Hindlimb muscle (tissue), 1 donor: ENCODE data around the gene CES3. TPM values are rescaled to one million over a fixed set of nuclear protein-coding genes. Genes with fewer than 3 reads are reported as not detected.

Source experiments
- DNase-seq: peaks from one replicate; pipeline ENCODE4 v3.0.0-alpha.2; 2013
- polyA plus RNA-seq: library from polyadenylated mRNA; unstranded; fragments of 120-200 nt; gene quantifications from one replicate; pipeline ENCODE4 v1.2.1, GENCODE V29; 2013; ENCODE audit not compliant: insufficient read length

The CES3 gene, protein sequence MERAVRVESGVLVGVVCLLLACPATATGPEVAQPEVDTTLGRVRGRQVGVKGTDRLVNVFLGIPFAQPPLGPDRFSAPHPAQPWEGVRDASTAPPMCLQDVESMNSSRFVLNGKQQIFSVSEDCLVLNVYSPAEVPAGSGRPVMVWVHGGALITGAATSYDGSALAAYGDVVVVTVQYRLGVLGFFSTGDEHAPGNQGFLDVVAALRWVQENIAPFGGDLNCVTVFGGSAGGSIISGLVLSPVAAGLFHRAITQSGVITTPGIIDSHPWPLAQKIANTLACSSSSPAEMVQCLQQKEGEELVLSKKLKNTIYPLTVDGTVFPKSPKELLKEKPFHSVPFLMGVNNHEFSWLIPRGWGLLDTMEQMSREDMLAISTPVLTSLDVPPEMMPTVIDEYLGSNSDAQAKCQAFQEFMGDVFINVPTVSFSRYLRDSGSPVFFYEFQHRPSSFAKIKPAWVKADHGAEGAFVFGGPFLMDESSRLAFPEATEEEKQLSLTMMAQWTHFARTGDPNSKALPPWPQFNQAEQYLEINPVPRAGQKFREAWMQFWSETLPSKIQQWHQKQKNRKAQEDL
- 0.37 TPM for polyA plus RNA-seq

DNA sequence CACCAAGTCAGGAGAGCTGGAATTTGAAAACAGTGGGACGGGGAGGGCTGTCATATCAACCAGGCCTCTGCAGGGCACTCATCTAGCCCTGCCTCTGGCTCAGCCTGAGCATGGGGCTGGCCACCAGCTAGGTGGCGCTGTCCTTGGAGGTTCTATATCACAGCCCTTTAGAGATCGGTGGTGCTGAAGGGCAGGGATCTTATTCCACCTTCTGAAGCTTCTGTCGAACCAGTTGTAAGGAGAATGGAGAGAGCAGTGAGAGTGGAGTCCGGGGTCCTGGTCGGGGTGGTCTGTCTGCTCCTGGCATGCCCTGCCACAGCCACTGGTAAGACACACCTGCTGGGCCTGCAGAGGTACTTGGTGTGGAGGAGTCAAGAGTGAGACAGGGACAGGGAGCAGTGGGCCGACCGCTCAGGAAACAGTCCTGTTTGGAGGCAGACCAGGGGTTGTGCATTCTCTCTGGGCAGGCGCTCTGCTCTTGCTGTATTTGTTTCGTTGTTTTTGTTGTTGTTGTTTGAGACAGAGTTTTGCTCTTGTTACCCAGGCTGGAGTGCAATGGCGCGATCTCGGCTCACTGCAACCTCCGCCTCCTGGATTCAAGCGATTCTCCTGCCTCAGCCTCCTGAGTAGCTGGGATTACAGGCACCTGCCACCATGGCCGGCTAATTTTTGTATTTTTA is at the start of gene CES3:
Gene CES3 (plus strand): TSS at position 202 of the 680 bp plus-strand sequence. CDS start 42 bp downstream, at position 244.
- DNase-seq, result no peak

GRCh38 chr16:66911801-66912200 is 49.3 kb upstream of the CES3 start:
- DNase-seq, result no peak

DNA sequence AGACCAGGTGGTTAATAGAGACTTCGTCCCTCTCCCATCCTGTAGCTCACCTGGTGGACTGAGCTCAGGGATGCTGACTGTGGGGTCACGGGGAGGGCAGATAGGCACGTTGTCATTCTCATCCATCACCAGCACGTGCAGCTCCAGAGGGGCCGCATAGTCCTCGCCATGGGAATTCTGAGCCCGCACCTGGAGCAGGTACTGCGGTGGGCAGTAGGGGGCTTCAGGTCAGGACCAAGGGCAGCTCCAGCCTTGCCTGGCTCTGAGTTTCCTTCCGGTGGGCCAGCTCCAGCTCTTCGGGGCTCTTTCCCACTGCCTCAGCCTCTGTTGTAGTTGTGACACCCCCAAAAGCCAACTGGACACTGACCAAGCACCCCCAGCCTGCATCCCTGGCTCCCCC is 48.0 kb upstream of the CES3 start:
- DNase-seq, result no peak

DNA sequence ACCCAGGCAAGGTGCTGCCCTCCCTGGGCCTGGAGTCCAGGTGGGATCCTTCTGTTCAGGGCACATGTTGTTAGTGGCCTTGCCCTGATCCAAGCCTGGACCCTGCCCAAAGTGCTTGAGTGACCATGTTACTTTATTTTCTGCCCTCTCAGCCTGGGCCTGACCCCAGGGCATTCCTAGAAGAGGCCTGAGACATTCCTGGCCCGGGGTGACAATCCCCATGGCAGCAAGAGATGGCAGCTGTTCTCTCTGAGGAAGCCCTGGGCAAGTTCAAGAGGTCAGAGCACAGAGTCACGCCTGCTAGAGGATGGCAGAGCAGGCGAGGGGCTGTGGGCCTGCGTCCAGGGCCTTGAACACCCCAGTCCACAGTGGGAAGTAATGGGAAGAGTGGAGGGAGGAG is 47.4 kb upstream of the CES3 start:
- DNase-seq, result no peak

DNA sequence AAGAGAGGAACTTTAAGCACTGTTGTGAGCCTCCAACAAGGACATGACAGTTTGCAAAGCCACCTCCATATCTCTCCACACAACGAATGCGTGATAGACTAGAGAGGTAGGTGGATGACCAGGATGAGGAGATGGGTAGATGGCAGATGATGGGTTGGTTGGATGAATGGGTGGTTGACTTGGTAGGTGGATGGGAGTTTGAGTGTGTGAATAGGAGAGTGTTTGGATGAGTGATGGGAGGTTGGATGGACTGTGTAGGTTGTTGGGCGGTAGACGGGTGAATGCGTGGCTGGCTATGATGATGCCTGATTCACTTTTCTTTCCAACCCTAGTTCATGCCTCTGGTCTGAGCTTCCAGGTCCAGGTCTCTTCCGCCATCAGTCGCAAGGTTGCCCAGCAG is 46.5 kb upstream of the CES3 start:
- DNase-seq, result no peak

DNA sequence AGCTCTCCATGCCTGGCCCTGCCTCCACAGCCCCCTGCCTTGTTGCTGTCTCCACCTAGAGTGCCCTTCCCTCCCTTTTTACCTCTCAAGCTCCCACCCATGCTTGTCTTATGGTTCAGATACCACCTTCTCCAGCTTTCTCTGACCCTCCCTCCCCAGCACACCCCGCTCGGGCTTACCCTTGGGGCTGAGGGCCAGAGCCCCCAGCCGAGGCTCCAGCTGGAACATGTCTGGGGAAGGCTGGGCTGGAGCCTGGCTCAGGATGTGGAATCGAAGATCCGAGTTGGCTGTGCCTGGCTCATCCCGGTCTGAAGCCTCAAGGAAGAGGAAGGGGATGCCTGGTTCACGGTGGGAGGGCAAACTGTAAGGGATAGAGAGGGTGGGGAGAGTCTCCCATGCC is 46.0 kb upstream of the CES3 start:
- no peak for DNase-seq

DNA sequence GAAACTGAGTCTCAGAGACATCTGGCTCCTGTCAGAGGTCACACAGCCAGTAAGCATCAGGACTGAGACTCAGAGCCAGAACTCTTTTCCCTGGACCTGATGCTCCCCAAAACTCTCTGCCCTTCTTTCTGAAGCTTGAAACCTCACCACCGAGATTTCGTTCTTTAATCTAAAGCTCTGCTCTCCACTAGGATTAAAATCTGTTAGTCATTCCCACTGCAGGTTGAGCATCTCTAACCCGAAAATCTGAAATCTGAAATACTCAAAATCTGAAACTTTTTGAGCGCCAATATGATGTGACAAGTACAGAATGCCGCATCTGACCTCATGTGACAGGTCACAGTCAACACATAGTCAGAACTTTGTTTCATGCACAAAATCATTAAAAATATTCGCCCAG is 44.5 kb upstream of the CES3 start:
- DNase-seq, result no peak

DNA sequence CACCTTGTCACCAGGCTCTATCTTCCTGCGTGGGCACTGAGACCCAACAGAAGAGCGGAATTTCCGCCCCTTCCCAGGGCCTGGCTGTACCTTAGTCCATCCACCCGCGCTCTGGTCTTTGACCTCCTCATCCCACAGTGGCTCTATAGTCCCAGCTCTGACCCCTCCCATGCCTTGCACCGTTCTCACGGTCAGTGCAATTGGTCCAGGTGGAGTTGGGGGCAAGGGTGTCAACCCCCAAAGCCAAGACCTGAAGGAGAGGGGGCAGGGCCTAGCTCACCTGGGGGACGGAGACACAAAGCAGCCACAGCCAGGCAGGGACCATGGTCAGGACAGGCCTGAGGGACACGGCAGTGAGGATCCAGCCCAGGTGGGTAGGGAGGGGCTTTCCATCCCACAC is 43.3 kb upstream of the CES3 start:
- no peak for DNase-seq

DNA sequence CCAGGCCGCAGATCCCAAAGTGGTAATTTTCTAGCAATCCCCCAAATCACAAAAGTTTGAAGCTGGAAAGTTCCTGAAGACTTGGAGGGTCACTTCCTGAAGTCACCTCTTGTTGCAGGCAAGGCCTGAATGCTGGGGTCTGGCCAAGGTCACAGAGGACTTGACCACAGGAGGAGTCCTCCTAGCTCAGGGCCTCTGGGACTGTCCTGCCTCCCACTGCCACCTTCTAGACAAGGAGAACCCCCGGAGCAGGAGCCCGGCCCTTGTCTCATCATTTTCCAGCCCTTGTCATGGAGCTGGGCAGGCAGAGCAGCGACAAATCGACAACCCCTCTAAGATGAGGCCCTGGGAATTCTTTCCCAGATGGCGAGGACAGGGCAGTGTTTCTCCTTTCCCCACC is 42.7 kb upstream of the CES3 start:
- DNase-seq, result no peak

DNA sequence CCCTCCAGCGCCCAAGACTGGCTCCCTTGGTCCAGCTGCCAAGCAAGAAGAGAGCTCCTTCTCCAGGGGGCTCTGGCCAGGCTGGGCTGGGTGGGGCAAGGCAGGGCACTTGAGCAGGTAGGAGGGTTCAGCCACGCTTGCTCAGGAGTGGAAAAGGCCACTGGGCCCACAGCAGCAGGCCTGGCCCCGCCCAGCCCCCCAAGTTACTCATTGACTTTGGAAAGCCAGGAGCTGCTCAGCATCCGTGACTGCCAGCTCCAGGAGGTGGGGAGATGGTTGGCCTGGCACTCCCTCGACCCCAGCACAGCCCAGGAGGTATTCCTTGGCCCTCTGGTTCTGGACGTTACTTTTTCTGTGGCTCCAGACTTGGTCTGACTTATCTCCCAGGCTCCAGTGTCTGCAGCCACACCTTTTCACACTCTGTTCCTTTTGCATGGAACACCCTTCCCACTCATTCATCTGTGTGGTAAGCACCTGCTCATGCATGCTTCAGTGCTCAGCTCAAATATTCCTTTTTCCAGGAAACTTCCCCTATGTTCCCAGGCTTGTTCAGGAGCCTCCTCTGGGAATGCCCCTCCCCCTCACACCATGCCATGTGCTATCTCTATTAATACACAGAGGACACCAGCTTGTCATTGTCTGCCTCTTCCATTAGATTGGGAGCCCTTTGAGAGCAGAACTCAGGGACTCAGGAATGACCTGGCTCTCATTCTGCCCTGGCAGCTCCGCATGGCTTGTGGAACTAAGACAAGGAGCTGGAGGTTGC is 42.1 kb upstream of the CES3 start, which contains the start of gene CDH16:
Gene CDH16 (minus strand): TSS at position 83 of the 766 bp plus-strand sequence. CDS start 820 bp downstream, outside the sequence.
- DNase-seq, result no peak

GRCh38 chr16:66919569-66920298 is 41.3 kb upstream of the CES3 start:
- DNase-seq, result no peak

DNA sequence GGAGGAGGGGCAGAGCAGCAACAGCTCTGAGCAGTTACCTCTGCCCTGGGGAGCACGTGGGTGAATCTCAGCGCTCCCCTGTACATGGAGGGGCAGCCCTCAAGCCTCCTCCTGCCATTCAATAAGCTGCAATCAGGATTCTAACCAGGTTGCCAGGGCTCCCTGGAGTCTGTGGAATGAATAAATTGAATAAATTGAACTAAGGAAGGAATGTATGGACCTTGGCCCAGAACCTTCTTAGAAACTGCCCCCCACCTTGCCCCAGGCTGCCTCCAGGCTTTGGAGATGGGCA is 40.8 kb upstream of the CES3 start:
- no peak for DNase-seq

DNA sequence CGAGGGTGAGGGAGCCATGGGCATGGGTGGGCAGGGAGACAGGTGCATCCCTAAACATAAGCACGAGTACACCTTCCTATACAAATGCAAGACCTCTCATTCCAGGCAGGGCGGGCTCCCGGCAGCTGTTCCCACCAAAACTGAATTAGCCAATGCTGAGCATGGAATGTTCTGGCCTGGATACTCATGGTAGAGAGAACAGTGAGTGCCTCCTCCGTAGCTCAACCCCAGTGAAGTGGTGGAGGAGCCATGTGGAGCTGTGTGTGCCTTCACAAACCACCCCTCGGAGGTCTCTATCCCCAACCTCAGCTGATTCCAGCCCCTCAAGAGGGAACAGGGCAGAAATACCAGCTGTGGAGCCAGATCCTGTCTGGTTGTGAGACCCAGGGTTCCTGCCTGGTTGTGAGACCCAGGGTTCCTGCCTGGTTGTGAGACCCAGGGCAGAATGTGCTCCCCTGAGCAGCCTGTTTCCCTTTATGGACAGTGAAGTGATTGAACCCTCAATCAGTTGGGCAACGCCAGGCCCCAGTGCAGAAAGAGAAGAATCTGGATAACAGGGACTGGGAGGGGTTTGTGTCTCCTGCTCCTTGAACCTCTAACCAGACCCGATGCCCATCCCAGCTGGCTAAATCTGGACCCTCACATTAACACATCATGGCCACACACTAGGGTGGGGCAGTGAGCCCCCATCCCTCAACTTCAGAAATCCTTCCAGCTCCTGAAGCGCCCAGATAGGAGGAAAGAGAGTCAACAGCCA is 40.0 kb upstream of the CES3 start:
- DNase-seq, result no peak

GRCh38 chr16:66921729-66922450 is 39.2 kb upstream of the CES3 start:
- no peak for DNase-seq

DNA sequence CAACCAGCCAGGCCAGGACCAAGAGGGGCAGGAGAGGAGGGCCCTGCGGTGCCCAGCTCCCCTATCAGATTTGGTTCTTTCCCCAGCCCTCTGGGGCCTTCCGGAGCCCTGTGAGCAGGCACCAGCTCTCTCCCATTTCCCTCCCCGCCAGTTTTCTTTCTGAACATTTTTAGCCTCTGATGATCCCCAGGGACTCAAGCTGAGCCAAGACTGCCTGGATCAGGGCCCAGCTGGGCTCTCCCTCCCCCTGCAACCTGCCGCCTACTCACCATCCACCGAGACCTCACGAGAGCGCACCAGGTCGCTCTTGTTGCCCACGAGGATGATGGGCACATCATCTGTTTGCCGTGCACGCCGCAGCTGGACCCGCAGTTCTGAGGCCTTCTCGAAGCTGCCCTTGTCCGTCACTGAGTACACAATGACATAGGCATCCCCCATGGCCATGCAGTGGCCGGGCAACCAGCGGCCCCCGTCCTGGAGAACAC is 37.8 kb upstream of the CES3 start:
- no peak for DNase-seq

DNA sequence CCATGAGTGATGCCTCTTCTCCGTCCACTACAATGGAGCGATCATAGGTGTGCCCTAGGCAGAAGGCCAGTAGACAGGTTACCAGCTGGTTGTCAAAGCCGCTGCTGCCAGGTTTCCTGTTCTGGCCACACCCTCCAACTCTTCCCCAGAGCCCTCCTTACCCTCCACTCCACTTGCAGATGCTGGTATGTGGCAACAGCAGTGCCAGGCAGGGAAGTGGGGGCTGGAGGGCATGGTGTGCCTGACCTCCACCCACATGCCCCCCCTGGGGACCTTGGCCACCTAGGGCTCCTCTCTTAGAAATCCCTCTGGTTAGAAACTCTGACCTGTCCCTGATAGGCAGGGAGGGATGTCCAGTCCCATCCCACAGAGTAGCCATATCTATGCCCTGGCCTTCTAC is 37.2 kb upstream of the CES3 start:
- DNase-seq, result no peak

DNA sequence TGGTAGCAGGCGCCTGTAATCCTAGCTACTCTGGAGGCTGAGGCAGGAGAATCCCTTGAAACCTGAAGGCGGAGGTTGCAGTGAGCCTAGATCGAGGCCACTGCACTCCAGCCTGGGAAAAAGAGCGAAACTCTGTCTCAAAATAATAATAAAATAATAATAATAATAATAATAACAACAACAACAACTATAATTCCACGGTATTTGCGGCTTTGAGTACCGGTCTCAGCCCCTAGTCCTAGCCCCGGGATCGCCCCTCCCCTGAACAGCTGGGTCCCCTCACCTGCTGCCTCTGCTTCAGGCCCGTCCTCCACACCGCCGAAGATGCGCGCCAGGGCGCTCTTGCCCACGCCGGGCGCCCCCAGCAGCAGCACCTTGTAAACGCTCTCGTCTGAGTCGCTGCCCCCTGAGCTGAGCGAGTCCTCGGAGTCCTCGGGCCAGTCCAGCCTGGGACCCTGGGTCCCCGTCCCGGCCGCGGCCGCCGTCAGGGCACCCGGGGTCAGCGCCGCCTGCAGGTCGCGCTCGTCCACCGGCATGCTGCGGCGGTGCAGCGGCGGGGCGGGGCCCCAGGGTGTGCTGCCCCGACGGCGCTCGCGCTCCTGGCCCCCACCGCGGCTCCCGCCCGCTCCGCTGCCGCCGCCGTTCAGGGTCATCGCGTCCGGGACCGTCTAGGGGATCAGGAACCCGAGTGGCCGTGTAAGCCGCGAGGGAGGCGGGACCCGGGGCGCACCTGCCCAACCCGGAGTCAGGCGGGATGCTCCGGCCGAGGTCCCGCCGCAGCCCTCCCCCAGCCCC is 36.3 kb upstream of the CES3 start:
- DNase-seq, result no peak

GRCh38 chr16:66925322-66925840 is 35.7 kb upstream of the CES3 start, which contains the start of gene RRAD:
Gene RRAD, minus strand, starts transcription at chr16:66925535. Its CDS starts 356 bp downstream, at chr16:66925179.
- DNase-seq, result no peak

- no peak for DNase-seq
Measured at GRCh38 chr16:66926171-66926947, 34.7 kb upstream of the CES3 start.
